ENCODE measurements around the gene PRDM2.

Gene PRDM2, protein sequence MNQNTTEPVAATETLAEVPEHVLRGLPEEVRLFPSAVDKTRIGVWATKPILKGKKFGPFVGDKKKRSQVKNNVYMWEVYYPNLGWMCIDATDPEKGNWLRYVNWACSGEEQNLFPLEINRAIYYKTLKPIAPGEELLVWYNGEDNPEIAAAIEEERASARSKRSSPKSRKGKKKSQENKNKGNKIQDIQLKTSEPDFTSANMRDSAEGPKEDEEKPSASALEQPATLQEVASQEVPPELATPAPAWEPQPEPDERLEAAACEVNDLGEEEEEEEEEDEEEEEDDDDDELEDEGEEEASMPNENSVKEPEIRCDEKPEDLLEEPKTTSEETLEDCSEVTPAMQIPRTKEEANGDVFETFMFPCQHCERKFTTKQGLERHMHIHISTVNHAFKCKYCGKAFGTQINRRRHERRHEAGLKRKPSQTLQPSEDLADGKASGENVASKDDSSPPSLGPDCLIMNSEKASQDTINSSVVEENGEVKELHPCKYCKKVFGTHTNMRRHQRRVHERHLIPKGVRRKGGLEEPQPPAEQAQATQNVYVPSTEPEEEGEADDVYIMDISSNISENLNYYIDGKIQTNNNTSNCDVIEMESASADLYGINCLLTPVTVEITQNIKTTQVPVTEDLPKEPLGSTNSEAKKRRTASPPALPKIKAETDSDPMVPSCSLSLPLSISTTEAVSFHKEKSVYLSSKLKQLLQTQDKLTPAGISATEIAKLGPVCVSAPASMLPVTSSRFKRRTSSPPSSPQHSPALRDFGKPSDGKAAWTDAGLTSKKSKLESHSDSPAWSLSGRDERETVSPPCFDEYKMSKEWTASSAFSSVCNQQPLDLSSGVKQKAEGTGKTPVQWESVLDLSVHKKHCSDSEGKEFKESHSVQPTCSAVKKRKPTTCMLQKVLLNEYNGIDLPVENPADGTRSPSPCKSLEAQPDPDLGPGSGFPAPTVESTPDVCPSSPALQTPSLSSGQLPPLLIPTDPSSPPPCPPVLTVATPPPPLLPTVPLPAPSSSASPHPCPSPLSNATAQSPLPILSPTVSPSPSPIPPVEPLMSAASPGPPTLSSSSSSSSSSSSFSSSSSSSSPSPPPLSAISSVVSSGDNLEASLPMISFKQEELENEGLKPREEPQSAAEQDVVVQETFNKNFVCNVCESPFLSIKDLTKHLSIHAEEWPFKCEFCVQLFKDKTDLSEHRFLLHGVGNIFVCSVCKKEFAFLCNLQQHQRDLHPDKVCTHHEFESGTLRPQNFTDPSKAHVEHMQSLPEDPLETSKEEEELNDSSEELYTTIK (N-terminal part only)

DNA sequence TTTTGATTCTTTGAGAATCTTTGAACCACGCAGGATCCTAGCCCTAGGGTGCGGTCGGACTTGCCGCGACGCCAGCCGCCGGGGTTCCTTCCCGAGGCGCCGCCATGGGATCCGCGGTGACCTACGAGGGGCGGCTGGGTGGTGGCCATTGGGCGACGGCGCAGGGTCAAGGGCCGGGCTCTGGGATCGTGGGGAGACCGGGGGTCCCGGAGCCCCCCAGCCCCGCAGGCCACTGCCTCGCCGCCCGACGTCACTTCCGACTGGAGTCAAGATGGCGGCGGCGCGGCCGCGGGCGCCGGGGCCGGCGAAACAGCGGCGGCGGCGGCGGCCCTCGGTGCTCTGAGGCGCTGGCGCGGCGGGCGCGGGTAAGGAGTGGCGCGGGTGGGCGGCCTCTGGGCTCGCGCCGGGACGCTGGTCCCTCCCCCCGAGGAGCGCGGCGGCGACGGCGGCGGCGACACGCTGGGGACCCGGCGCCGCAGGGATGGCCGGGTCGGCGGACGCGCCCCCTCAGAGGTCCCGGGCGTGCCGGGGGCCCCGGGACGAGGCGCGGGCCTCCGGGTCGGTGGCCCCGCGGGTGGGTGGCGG, at the start of gene PRDM2:
Gene PRDM2, plus strand, starts transcription at position 253 of the 585 bp plus-strand sequence. CDS start 15,418 bp downstream, outside the sequence.
- peak; percentile 81 for DNase-seq (ENCODE audit: low spot score)
- in situ Hi-C loops (cut with MboI; ENCODE audit: low sequenced_read_pairs, unreplicated experiment) = no loop called here
- TF ChIP-seq, protein P1, sequence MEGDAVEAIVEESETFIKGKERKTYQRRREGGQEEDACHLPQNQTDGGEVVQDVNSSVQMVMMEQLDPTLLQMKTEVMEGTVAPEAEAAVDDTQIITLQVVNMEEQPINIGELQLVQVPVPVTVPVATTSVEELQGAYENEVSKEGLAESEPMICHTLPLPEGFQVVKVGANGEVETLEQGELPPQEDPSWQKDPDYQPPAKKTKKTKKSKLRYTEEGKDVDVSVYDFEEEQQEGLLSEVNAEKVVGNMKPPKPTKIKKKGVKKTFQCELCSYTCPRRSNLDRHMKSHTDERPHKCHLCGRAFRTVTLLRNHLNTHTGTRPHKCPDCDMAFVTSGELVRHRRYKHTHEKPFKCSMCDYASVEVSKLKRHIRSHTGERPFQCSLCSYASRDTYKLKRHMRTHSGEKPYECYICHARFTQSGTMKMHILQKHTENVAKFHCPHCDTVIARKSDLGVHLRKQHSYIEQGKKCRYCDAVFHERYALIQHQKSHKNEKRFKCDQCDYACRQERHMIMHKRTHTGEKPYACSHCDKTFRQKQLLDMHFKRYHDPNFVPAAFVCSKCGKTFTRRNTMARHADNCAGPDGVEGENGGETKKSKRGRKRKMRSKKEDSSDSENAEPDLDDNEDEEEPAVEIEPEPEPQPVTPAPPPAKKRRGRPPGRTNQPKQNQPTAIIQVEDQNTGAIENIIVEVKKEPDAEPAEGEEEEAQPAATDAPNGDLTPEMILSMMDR (IDR thresholded peaks at IDR 0.05; ENCODE audit: borderline replicate concordance, control extremely low read depth, extremely low read depth, insufficient read depth, missing control alignments) = no peak

DNA sequence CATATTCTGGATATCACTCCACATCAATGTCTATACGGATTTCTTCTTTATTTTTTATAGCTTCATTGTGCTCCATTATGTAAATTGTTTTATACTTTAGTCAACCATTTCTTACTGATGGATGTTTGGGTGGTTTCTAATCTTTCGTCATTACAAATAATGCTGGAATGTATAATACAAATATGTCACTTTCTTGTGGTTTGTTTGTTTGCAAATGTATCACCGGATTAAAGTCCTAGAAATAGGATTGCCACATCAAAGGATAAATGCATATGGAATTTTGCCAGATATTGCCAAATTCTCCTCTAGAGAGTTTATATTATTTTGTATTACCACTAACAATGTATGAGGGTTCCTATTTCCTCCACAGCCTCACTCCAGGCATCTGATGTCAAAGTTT, 48.7 kb upstream of the PRDM2 start:
- no peak for DNase-seq (ENCODE audit: low spot score)
- in situ Hi-C loops (cut with MboI; ENCODE audit: low sequenced_read_pairs, unreplicated experiment) = loop anchor here (25.0 kb wide), 1 partner anchor 311 kb away; no protein-coding TSS in a partner anchor

DNA sequence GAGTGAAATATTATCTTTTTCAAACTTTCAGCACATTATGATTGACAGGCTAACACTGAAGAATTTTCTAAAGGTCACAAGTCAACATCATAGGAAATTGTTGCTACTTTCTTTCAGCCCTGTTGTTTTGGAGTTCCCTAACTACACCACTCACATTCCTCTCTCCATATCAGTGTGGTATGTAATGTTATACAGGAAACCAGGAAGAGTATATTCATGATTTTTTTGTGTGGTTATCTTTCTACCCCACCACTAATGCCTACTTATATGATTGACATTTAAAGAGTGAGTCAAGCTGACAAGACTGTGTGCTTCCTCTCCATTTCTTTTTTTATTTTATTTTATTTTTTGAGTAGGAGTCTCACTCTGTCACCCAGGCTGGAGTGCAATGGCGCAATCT, 47.8 kb upstream of the PRDM2 start:
- in situ Hi-C loops (cut with MboI; ENCODE audit: low sequenced_read_pairs, unreplicated experiment) = loop anchor here (25.0 kb wide), 1 partner anchor 310 kb away; no protein-coding TSS in a partner anchor
- TF ChIP-seq, protein P1 (IDR thresholded peaks at IDR 0.05; ENCODE audit: borderline replicate concordance, control extremely low read depth, extremely low read depth, insufficient read depth, missing control alignments) = no peak
- no peak for DNase-seq (ENCODE audit: low spot score)

More for the DNA sequence above, 48.7 kb upstream of the PRDM2 start:
- TF ChIP-seq, protein P1 (IDR thresholded peaks at IDR 0.05; ENCODE audit: borderline replicate concordance, control extremely low read depth, extremely low read depth, insufficient read depth, missing control alignments) = no peak

DNA sequence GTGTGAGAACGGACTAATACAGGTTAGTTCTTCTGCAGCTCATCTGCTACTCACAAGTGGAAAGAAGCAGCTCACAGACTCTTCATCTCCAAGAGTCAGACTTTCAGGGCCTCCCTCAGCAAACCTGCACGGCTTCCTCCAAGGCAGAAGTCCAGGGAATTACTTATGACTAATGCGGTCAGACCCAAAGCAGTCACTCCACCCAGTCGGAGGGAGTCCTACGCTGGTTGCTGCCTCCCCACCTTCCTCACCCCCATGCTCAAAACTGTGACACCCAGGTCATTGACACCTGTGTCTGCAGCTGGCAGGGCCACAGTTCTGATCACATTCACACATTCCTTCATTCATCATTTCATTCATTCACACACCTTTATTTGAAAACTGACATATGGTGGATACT, 38.4 kb upstream of the PRDM2 start:
- in situ Hi-C loops (cut with MboI; ENCODE audit: low sequenced_read_pairs, unreplicated experiment) = loop anchor here (10.0 to 25.0 kb wide), 2 partner anchors 143 to 301 kb away; no protein-coding TSS in a partner anchor
- DNase-seq (ENCODE audit: low spot score) = no peak
- TF ChIP-seq, protein P1 (IDR thresholded peaks at IDR 0.05; ENCODE audit: borderline replicate concordance, control extremely low read depth, extremely low read depth, insufficient read depth, missing control alignments) = no peak

DNA sequence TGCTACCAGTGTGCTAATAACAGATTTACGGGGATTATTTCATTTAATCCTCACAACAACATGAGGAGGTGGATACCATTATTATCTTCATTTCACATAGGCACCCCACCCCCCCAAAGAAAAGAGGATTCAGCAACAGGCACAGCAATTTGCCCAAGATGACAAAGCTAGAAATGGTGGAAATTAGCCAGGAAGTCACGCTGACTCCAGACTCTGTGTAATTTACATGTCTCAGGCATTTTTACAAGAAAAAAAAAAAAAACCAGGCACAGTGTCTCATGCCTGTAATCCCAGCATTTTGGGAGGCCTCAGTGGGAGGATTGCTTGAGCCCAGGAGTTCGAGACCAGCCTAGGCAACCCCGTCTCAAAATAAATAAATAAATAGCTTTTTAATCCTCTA, 37.5 kb upstream of the PRDM2 start:
- no peak for DNase-seq (ENCODE audit: low spot score)
- in situ Hi-C loops (cut with MboI; ENCODE audit: low sequenced_read_pairs, unreplicated experiment) = loop anchor here (10.0 to 25.0 kb wide), 2 partner anchors 142 to 300 kb away; no protein-coding TSS in a partner anchor

More for the DNA sequence above, 37.5 kb upstream of the PRDM2 start:
- TF ChIP-seq, protein P1 (IDR thresholded peaks at IDR 0.05; ENCODE audit: borderline replicate concordance, control extremely low read depth, extremely low read depth, insufficient read depth, missing control alignments) = no peak

All from GM13976 (cell line).